MM.1S (cell line): Measurements from ENCODE around the gene MIPOL1.

ENCODE experiments used
- DNase-seq: peaks from one replicate; pipeline ENCODE4 v3.0.0-alpha.2; 2015
- H2AFZ ChIP-seq: fragments of 300-600 bp; sonication (generic); 2 replicates; pipeline ENCODE4 v1.6.0; 2016; ENCODE audit warnings: antibody characterized with exemption, low read length
- H3F3A ChIP-seq: fragments of 300-600 bp; sonication (generic); 2 replicates; pipeline ENCODE4 v1.6.1; 2016; ENCODE audit warnings: mild to moderate bottlenecking, antibody characterized with exemption, low read length, moderate library complexity, mixed read lengths; ENCODE audit not compliant: insufficient read depth
- H3K27ac ChIP-seq: fragments of 300-600 bp; sonication (generic); 2 replicates; pipeline ENCODE4 v1.5.1; 2016; ENCODE audit warnings: mild to moderate bottlenecking, low read length
- H3K27me3 ChIP-seq: fragments of 300-600 bp; sonication (generic); replicated peaks from 2 replicates; pipeline ENCODE4 v1.6.0; 2016; ENCODE audit warnings: low read length; ENCODE audit not compliant: insufficient read depth
- H3K36me3 ChIP-seq: fragments of 300-600 bp; sonication (generic); replicated peaks from 2 replicates; pipeline ENCODE4 v1.6.1; 2016; ENCODE audit warnings: mild to moderate bottlenecking, low read length, mixed read lengths; ENCODE audit not compliant: insufficient read depth
- H3K4me1 ChIP-seq: fragments of 300-600 bp; sonication (generic); 2 replicates; pipeline ENCODE4 v1.6.1; 2016; ENCODE audit warnings: low read length, mixed read lengths
- H3K4me2 ChIP-seq: fragments of 300-600 bp; sonication (generic); 2 replicates; pipeline ENCODE4 v1.6.0; 2016; ENCODE audit warnings: low read depth, low read length
- H3K4me3 ChIP-seq: fragments of 300-600 bp; sonication (generic); 2 replicates; pipeline ENCODE4 v1.5.1; 2016; ENCODE audit warnings: low read length, mixed read lengths
- H3K79me2 ChIP-seq: fragments of 300-600 bp; sonication (generic); 2 replicates; pipeline ENCODE4 v1.6.1; 2016; ENCODE audit warnings: mixed run types, low read length, mixed read lengths
- H3K9ac ChIP-seq: fragments of 300-600 bp; sonication (generic); 2 replicates; pipeline ENCODE4 v1.6.1; 2016; ENCODE audit warnings: low read length, mixed read lengths
- H3K9me2 ChIP-seq: fragments of 300-600 bp; sonication (generic); replicated peaks from 2 replicates; pipeline ENCODE4 v1.6.1; 2016; ENCODE audit warnings: mild to moderate bottlenecking, low read length, mixed read lengths; ENCODE audit not compliant: insufficient read depth
- H3K9me3 ChIP-seq: fragments of 300-600 bp; sonication (generic); replicated peaks from 2 replicates; pipeline ENCODE4 v1.6.1; 2016; ENCODE audit warnings: mild to moderate bottlenecking, low read length, mixed read lengths; ENCODE audit not compliant: insufficient read depth
- H4K20me1 ChIP-seq: fragments of 300-600 bp; sonication (generic); 2 replicates; pipeline ENCODE4 v1.6.1; 2016; ENCODE audit warnings: mild to moderate bottlenecking, low read length, moderate library complexity, mixed read lengths; ENCODE audit not compliant: insufficient read depth
- EZH2 ChIP-seq: fragments of 300-600 bp; sonication (generic); optimal IDR thresholded peaks from 2 replicates; pipeline ENCODE3; 2017; ENCODE audit warnings: low read depth, mild to moderate bottlenecking, antibody characterized with exemption, low read length, mixed read lengths
- EZH2phosphoT487 ChIP-seq: fragments of 300-600 bp; sonication (generic); IDR thresholded peaks from 2 replicates; pipeline ENCODE4 v1.6.1; 2018; ENCODE audit warnings: antibody characterized with exemption, low read length
- TF ChIP-seq, protein P1 (sequence below): fragments of 300-600 bp; sonication (generic); IDR thresholded peaks from 2 replicates; pipeline ENCODE4 v1.5.1; 2016; ENCODE audit warnings: antibody characterized with exemption, low read length, mixed read lengths

The MIPOL1 gene

GRCh38 chr14:37422319-37422718 is 224.6 kb downstream of the MIPOL1 start:
- Histone ChIP-seq H2AFZ (no peak overlapping the region), H3K4me3 (no peak overlapping the region), H3K9me2 (no peaks in the 10 kb centered on the region), H3K79me2 (no peaks in the 10 kb centered on the region), H3K4me1 (no peaks in the 10 kb centered on the region), H3K9ac (no peak overlapping the region), H3K27ac (no peak overlapping the region), H3K9me3 (no peaks in the 10 kb centered on the region), H3K36me3 (no peaks in the 10 kb centered on the region), H3K4me2 (no peak overlapping the region), H4K20me1 (no peaks in the 10 kb centered on the region), H3F3A (no peaks in the 10 kb centered on the region), H3K27me3 (no peaks in the 10 kb centered on the region)
- no peak for TF ChIP-seq EZH2phosphoT487
- TF ChIP-seq EZH2: no peak
- TF ChIP-seq, protein P1, sequence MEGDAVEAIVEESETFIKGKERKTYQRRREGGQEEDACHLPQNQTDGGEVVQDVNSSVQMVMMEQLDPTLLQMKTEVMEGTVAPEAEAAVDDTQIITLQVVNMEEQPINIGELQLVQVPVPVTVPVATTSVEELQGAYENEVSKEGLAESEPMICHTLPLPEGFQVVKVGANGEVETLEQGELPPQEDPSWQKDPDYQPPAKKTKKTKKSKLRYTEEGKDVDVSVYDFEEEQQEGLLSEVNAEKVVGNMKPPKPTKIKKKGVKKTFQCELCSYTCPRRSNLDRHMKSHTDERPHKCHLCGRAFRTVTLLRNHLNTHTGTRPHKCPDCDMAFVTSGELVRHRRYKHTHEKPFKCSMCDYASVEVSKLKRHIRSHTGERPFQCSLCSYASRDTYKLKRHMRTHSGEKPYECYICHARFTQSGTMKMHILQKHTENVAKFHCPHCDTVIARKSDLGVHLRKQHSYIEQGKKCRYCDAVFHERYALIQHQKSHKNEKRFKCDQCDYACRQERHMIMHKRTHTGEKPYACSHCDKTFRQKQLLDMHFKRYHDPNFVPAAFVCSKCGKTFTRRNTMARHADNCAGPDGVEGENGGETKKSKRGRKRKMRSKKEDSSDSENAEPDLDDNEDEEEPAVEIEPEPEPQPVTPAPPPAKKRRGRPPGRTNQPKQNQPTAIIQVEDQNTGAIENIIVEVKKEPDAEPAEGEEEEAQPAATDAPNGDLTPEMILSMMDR: no peak
- no peak for DNase-seq

GRCh38 chr14:37422748-37423147 is 225.0 kb downstream of the MIPOL1 start:
- no peaks in the 10 kb centered on the region for H3K27me3 ChIP-seq
- H3K9me3 ChIP-seq: no peaks in the 10 kb centered on the region
- no peak overlapping the region for H3K27ac ChIP-seq
- H3K4me3 ChIP-seq: no peak overlapping the region
- H3F3A ChIP-seq: no peaks in the 10 kb centered on the region
- no peak overlapping the region for H3K9ac ChIP-seq
- H3K4me1 ChIP-seq: no peaks in the 10 kb centered on the region
- TF ChIP-seq, protein P1: no peak
- no peak for TF ChIP-seq EZH2
- no peak for TF ChIP-seq EZH2phosphoT487
- H3K9me2 ChIP-seq: no peaks in the 10 kb centered on the region
- H3K4me2 ChIP-seq: no peak overlapping the region
- no peaks in the 10 kb centered on the region for H4K20me1 ChIP-seq
- no peaks in the 10 kb centered on the region for H3K79me2 ChIP-seq
- no peak for DNase-seq
- H2AFZ ChIP-seq: no peak overlapping the region
- no peaks in the 10 kb centered on the region for H3K36me3 ChIP-seq

- Histone ChIP-seq H4K20me1 (no peaks in the 10 kb centered on the region), H3F3A (no peaks in the 10 kb centered on the region), H3K9me2 (no peaks in the 10 kb centered on the region), H3K27me3 (no peaks in the 10 kb centered on the region), H2AFZ (no peak overlapping the region), H3K9me3 (no peaks in the 10 kb centered on the region), H3K79me2 (no peaks in the 10 kb centered on the region), H3K4me3 (no peak overlapping the region), H3K4me1 (no peaks in the 10 kb centered on the region), H3K27ac (no peak overlapping the region), H3K4me2 (no peak overlapping the region), H3K9ac (no peak overlapping the region), H3K36me3 (no peaks in the 10 kb centered on the region)
- DNase-seq: no peak
- TF ChIP-seq, protein P1: no peak
- TF ChIP-seq EZH2phosphoT487: no peak
- no peak for TF ChIP-seq EZH2
These were observed 231.2 kb downstream of the MIPOL1 start for GRCh38 chr14:37428954-37429353.
